Measurements from ENCODE around the gene TMEM178B.
A peak's percentile ranks its signal among the peaks of the same experiment; 100 is the strongest.

TMEM178B gene

DNA sequence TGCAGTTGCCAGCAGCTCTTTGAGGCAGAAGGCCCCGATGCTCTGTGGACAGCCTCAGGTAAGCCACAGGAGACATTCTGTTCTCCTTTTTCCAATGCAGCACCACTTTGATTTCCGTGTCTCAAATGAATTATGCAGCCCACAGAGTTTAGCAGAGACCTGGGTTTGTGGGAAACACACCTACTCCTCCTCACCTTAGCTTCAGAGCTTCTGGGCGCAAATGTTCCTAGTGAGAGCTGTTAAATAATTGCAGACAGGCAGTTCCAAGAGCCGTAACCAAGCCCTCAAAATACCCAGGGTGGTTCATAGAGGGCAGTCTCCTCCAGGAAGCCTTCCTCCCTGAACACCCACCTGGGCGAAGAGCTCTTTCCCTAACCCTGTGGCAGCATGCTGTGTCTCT, 408.1 kb downstream of the TMEM178B start:
- DNase-seq: no peak

GRCh38 chr7:141483044-141483443, 409.2 kb downstream of the TMEM178B start:
- peak; percentile 22 for DNase-seq

DNA sequence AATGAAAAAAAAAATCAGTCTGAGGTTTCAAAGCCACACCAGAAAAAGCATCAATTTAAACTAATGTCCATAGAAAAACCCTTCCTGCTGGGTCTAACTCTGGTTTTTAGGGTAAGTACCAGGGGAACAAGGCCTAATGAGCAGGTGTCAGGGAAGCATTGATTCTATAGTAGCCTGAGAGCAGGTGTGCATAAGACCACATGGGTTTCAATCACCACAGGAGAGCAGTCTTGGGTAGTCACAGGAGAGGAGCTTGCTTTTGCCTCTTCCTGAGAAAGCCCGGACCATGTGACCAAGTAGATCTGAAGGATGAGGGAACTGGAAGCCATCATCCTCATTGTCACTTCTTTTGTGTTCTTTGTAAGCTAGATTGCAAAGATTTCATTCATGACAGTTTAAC, 411.0 kb downstream of the TMEM178B start:
- DNase-seq: no peak

GRCh38 chr7:141486959-141487358, 413.1 kb downstream of the TMEM178B start:
- no peak for DNase-seq

- no peak for DNase-seq
Measured at GRCh38 chr7:141490474-141490873, 416.6 kb downstream of the TMEM178B start.

- DNase-seq: no peak
Measured at GRCh38 chr7:141495057-141495456, 421.2 kb downstream of the TMEM178B start.

DNA sequence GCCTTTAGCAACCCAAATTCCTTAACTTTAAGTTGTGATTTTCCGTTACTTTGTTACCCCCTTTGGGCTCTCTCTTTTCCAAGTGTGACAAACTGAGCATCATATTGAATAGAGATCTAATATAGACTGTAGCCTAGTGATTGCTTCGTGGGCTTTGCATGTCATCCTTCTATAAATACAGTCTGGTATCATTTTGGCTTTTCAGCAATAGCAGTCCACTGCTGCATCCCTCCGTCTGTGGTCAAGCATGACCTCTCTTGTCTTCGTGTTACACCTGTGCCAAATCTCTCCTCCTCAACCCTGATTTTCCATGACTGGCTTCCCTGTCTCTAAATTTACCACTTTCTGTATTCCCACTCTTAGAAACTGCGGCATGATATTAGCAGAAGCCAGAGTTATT, 423.5 kb downstream of the TMEM178B start:
- no peak for DNase-seq

DNA sequence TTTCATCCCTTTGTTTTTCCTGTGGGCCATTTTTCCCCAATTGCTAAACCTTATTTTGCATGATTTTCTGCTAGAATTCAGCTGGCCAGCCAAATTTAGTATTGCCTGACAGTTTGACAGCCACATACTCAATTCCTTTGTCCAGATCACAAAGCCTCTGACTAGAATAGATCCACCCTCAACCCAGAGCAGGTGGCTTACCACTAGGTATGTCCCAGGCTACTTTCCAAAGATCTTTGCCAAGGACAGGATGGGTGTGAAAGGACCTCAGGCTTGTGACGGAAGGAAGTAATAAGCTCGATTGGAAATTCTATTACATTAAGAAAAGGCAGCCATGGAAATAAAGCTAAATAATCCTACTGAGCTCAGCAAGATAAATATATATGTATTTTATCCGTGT, 426.7 kb downstream of the TMEM178B start:
- no peak for DNase-seq

DNA sequence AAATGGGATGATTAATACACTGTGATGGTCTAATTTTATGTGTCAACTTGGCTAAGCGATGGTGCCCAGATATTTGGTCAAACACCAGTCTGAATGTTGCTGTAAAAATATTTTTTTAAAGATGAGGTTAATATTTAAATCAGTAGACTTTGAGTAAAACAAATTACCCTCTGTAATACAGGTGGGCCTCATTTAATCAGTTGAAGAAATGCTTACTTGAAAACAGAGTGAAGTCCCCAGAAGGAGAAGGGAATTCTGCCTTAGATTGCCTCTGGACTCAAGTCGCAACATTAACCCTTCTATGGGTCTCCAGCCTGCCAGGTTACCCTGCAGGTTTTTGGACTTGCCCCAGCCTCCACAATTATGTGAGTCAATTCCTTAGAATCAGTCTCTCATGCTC, 427.6 kb downstream of the TMEM178B start:
- no peak for DNase-seq

- DNase-seq: no peak
Measured at GRCh38 chr7:141511316-141511675, 437.4 kb downstream of the TMEM178B start.

DNA sequence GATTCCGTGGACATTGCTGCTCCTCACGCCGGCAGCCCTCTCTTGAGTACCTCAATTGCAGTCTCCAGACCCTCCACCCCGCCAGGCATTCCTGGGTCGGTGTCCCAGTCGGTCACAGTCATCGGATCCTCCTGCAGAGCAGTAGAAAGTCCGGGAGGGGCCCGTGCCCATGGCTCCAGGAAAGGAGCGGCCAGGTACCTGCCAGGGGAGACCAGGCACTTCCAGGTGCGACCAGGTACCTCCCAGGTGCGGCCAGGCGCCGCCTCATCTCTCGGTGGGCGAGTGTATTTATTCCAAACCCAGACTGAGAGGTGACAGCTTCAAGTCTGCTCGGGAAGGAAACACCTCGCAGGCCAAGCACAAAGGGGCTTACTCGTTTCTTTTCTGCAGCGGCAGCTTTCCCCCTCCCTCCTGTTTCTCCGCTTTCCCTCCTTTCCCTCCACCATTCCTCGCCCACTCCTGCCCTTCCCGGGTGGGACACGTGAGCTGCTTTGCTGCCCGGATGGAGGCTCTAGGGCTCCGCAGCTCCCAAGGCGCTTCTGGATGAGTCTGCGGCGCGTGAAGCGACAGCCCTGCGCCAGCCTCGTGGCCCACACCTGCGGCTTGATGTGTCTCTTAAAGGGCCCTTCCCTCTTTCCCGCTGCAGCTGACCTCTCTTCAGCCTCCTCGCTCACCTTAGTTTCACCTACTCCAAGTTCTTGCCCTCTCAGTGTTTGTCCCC, 438.0 kb downstream of the TMEM178B start:
- no peak for DNase-seq

DNA sequence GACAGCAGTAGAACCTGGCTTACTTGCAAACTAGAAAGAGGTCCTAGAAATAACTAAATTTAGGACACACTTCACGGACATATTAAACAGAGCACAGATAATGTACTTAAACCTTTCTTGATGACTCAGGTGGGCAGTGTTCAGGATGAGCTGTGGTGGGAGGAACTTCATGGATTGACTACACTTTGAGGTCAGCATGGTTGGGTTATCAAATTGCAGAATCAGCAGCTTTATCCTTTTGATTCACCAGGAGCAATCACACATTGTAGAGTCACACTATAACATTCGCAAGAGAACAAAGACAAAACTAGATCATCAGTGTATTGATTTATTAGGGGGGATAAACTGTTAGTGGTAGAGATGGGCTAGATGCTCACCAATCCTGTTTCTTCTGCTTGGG, 438.7 kb downstream of the TMEM178B start:
- DNase-seq: no peak

DNA sequence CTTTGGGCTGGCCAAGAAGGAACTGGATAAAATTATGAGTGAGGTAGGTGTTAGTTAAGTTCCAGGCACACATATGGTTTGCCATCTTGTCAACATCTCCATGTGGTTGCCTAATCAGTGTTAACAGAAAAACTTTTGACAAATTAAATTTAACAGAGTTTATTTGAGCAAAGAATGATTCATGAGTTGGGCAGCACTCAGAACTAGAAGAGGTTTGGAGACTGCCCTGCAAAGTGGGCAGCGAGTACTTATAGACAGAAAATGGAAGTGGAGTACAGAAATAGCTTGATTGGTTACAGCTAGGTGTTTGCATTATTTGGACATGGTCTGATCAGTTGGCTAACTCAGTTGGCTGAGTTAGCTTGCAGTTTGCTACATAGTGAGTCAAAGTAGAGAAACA, 439.9 kb downstream of the TMEM178B start:
- DNase-seq: no peak

GRCh38 chr7:141515941-141516340, 442.1 kb downstream of the TMEM178B start:
- no peak for DNase-seq

DNA sequence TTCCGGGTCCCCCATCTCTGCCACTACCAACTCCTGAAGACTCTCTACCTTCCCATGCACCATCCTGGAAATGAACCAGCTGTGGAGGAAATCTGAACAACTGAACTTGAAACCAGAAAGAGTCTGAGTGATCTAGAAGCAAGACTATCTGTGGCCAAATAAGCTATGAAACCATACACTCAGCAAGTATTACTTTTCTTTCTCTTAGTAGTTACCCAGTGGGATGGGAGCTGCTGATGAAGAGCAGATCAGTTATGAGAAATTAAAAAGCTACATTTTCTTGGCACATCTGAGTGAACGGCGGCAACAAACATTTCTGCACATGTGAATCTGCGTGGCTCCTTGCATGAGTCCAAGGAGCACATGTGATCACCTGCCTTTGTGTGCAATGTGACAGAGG, 445.8 kb downstream of the TMEM178B start:
- no peak for DNase-seq

DNA sequence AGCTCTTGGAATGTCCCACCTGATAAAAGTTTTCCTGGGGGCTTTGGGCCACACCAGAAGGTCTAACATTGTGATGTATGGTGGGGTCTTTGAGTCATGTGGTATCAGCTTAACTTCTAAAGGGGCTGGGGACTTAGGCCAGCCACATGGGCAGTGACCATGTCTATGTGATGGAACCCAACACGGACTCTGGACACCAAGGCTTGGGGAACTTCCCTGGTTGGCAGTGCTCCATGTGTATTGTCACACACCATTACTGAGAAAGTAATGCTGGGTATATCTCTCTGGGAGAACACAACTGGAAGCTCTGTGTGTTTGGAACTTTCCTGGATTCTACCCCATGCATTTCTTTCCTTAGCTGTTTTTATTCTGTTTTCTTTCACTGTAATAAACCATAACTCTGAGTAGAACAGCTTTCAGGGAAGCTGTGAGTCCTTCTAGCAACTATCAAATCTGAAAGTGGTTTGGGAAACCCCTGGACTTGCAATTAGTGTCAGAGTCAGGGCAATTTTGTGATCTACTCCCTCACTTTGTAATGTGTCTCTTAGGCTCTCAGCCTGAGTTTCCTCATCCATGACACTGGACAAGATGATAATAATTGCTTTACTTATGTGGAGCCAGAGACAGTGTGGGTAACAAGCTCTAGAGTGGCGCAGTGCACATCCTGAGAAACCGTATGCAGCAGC, 448.9 kb downstream of the TMEM178B start:
- DNase-seq: no peak

GRCh38 chr7:141525973-141526514, 452.2 kb downstream of the TMEM178B start:
- DNase-seq: no peak

DNA sequence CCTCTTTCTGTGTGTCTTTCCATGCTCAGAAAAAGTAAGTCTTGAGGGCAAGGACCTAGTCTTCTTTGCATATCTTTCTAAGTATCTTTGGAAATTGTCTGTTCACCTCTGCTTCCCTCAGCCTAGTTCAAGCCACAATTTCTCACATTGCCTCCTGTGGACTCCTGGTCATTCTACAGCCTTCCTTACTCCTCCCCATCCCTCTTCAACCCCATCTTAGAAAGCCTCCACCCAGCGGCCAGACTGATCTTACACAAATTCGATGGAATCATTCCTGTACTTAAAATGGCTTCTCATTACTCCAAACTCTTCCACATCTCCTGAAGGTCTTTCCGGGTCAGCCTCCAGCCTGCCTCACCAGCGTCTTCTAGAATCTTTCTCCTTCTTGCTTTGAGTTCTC, 453.2 kb downstream of the TMEM178B start:
- DNase-seq: no peak

DNA sequence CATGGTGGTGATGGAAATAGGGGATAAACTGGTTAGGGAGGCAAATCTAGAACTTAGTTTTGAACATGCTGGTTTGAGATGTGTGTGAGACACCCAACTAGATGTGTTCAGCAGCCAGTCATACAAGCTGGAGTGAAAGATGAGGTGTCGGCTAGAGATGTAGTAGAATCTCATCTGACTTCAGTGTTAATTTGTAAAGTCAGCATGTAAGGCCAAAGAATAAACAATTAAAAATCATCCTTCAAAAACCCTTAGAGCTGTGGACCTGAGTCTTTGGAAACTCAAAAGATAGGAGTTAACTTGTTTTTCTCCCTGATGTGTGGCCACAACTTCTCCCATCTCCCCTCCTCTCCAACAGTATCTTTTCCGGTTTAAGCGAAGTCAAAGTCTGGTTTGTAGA, 454.5 kb downstream of the TMEM178B start:
- no peak for DNase-seq
